NK-92 (cell line): Measurements from ENCODE around the gene SLC22A16.
"Not testable (repeated sequence)": the region's sequence is repeated elsewhere in the genome, so short reads cannot be mapped to it uniquely, and the experiment has no call there.

ENCODE experiments used
- DNase-seq: peaks from one replicate; lab custom pipeline; 2025; ENCODE audit not compliant: unreplicated experiment; lab: John Stamatoyannopoulos, UW

SLC22A16 gene

GRCh38 chr6:110491299-110491643, 14.9 kb upstream of the SLC22A16 start:
- no peak for DNase-seq

- DNase-seq: no peak
These were observed 13.7 kb upstream of the SLC22A16 start for GRCh38 chr6:110490110-110490509.

GRCh38 chr6:110488606-110489190, 12.3 kb upstream of the SLC22A16 start:
- DNase-seq: no peak

- DNase-seq: not testable (repeated sequence)
These were observed 11.6 kb upstream of the SLC22A16 start for GRCh38 chr6:110487968-110488381.

GRCh38 chr6:110486756-110487155, 10.3 kb upstream of the SLC22A16 start:
- no peak for DNase-seq

GRCh38 chr6:110485491-110485890, 9.1 kb upstream of the SLC22A16 start:
- DNase-seq: no peak

- DNase-seq: no peak
These were observed 7.9 kb upstream of the SLC22A16 start for GRCh38 chr6:110484321-110484720.

- DNase-seq: no peak
These were observed 6.5 kb upstream of the SLC22A16 start for GRCh38 chr6:110482774-110483400.

- no peak for DNase-seq
These were observed 4.7 kb upstream of the SLC22A16 start for GRCh38 chr6:110481081-110481480.

- no peak for DNase-seq
These were observed 1.3 kb downstream of the SLC22A16 start for GRCh38 chr6:110475066-110475653.

- DNase-seq: no peak
These were observed 1.9 kb downstream of the SLC22A16 start for GRCh38 chr6:110474500-110474899.

- DNase-seq: no peak
These were observed 3.7 kb downstream of the SLC22A16 start for GRCh38 chr6:110472739-110473138.

GRCh38 chr6:110471726-110472365, 4.6 kb downstream of the SLC22A16 start:
- no peak for DNase-seq

GRCh38 chr6:110468731-110469130, 7.7 kb downstream of the SLC22A16 start:
- no peak for DNase-seq

GRCh38 chr6:110467566-110468140, 8.8 kb downstream of the SLC22A16 start:
- no peak for DNase-seq

- no peak for DNase-seq
These were observed 13.4 kb downstream of the SLC22A16 start for GRCh38 chr6:110462884-110463481.

GRCh38 chr6:110461376-110461775, 15.0 kb downstream of the SLC22A16 start:
- DNase-seq: no peak

- no peak for DNase-seq
These were observed 17.3 kb downstream of the SLC22A16 start for GRCh38 chr6:110459137-110459536.

- no peak for DNase-seq
These were observed 17.9 kb downstream of the SLC22A16 start for GRCh38 chr6:110458476-110458875.

GRCh38 chr6:110457567-110458175, 18.7 kb downstream of the SLC22A16 start:
- not testable (repeated sequence) for DNase-seq

- no peak for DNase-seq
These were observed 19.7 kb downstream of the SLC22A16 start for GRCh38 chr6:110456694-110457093.
